ENCODE results near the gene ZIC5.

Gene ZIC5

DNA sequence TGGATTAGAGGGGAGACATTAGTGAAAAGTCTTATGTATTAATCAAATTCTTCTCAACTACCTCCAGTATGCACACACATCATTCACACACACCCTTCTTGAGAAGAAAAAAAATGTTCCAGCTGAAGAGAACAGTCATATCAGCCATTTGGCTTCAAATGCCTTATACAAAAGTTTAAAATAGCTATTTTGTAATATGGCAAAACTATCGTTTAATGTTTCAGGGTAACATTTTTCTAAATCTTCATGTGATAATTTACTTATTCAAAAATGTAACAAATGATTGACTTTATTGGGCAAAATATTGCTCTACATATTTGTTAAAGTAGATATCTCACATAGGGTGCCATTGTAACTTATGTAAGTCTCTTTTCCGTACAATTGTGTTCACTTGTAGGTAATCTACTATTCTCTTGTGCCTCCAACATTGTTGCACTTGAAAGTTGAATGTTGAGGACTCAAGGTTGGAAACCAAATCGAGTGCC, 23.6 kb upstream of the ZIC5 start:
- TF ChIP-seq, protein P1, sequence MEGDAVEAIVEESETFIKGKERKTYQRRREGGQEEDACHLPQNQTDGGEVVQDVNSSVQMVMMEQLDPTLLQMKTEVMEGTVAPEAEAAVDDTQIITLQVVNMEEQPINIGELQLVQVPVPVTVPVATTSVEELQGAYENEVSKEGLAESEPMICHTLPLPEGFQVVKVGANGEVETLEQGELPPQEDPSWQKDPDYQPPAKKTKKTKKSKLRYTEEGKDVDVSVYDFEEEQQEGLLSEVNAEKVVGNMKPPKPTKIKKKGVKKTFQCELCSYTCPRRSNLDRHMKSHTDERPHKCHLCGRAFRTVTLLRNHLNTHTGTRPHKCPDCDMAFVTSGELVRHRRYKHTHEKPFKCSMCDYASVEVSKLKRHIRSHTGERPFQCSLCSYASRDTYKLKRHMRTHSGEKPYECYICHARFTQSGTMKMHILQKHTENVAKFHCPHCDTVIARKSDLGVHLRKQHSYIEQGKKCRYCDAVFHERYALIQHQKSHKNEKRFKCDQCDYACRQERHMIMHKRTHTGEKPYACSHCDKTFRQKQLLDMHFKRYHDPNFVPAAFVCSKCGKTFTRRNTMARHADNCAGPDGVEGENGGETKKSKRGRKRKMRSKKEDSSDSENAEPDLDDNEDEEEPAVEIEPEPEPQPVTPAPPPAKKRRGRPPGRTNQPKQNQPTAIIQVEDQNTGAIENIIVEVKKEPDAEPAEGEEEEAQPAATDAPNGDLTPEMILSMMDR (IDR thresholded peaks at IDR 0.05): no peak

DNA sequence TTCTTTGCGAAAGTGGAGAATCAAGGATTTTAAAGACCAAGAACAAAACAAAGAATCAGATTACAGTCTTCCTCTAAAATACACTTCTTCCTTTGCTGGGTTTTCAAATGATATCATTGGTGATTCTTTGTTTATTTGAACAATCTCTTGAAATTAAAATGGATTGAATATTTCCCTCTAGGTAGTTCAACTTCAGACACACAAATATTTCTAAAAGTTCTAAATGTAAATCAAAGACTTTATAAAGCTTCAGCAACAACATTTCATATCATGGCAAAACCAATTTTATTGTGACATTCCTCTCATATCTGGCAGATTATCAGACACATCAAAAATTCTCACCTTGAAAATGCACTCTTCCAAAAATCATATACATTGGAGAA, 23.1 kb upstream of the ZIC5 start:
- TF ChIP-seq, protein P1 (IDR thresholded peaks at IDR 0.05): no peak

DNA sequence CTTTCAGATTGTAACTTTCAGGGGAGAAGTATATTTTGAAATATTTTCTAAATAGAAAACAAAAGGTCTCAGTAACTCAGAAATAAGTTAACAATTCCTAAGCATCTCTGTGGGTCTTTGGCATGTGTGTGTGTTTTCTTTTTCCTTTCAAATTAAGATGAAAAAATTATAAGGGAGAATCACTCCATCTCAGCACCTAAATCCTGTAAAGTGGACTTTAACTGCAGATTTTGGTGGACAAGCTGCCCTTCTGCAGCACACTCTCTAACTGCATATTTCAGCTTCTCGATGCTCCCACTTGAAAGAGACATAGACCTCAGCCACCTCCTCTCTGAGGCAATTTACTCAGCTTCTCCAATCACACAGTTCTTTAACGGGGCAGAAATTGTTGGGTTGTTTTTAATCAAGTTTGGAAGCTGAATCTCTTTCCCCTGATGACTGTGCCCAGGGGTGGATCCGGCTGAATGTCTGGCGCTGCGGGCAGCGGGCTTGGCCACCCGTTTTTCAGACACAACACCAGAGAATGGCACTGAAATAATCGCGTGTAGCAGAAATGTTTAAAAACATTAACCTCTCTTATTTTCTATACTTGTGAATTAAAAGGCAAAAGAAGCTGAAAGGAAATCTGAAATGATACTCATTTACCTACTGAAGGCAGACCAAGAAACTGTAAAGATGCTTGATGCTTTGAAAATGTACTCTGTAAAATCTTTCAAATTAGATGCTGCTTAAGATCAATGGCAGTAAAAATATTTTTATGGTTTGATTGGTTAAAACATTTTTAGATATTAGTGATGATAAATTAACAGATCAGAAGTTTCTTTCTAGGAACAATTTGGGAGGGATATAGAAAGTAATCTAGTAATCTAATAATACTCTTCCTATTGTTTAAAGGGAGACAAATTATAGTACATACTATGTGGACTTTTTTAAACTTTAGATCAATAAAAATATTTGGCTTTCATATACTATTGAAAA, 22.4 kb upstream of the ZIC5 start:
- TF ChIP-seq, protein P1 (IDR thresholded peaks at IDR 0.05): no peak

GRCh38 chr13:99992949-99993351, 21.4 kb upstream of the ZIC5 start:
- TF ChIP-seq, protein P1 (IDR thresholded peaks at IDR 0.05): no peak

DNA sequence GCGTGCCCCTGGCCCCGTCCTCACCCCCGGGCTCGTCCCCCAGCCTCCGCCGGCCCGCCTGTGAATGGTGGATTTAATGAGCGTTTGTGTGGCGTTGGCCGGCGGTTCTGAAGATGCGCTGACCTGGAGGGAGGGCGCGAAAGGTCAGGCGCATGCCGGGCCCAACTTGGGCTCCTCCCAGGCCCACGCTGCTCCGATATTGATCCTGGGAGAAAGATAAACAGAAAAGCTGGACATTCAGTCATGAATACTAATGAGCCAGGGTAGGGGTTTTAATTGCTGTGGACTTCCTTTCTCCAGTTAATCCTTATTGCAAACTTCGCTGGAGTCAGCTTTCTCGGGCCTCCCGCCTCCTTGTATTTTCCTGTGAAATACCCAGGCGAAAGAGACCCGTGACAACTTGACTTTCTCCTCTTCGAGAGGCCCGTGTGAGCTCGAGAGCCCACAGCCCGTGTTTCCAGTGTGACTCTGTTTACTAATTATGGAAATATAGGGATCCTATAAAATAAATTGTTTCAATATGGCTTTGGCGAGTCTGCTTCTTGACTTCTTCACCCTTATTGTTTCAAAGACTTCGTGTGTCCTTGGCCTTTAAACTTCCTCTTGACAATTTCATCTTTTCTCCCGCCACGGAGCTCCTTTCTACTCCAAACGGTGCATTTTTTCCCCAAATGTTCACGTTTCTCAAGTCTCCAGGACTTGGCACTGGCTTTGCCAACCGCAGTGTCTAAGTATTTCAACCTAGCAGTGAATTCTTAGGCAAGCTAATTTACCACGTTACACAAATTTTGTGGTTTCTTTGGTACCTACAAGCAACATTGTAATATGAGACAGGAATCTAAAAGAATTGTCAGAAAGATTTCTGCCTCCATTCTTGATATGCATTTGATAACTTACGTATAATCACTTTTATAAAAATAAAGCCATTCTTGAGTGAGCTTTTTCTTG, 20.5 kb upstream of the ZIC5 start:
- TF ChIP-seq, protein P1 (IDR thresholded peaks at IDR 0.05): no peak

GRCh38 chr13:99991013-99991827, 19.7 kb upstream of the ZIC5 start:
- TF ChIP-seq, protein P1 (IDR thresholded peaks at IDR 0.05): no peak

Measured in LNCAP (cell line).